ENCODE measurements around the gene ATM.
"Not testable (repeated sequence)": the region's sequence is repeated elsewhere in the genome, so short reads cannot be mapped to it uniquely, and the experiment has no call there.

ATM gene

DNA sequence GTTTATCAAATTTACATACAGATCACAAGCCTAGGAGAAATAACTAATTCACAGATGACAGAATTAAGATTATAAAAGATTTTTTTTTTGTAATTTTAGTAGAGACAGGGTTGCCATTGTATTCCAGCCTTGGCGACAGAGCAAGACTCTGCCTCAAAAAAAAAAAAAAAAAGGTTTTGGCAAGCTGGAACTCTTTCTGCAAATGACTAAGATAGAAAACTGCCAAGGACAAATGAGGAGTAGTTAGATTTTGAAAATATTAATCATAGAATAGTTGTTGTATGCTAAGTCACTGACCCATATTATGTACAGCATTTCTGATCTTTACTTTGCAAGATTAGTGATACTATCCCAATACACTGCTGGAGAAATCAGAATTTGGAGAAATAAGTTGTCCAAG is 145.3 kb downstream of the ATM start:
- no peak for DNase-seq (ENCODE audit: extremely low spot score)
- TF ChIP-seq FOXM1 (IDR thresholded peaks at IDR 0.05; ENCODE audit: borderline replicate concordance) (no peak), ELF4 (IDR thresholded peaks at IDR 0.05) (no peak), ARNT (IDR thresholded peaks at IDR 0.05) (no peak), SUZ12 (IDR thresholded peaks at IDR 0.05) (no peak), LEF1 (IDR thresholded peaks at IDR 0.05; ENCODE audit: borderline replicate concordance) (no peak), SP1 (IDR thresholded peaks at IDR 0.05) (no peak), NFRKB (IDR thresholded peaks at IDR 0.05) (no peak), L3MBTL2 (conservative IDR thresholded peaks at IDR 0.05) (no peak), ZNF384 (IDR thresholded peaks at IDR 0.05) (no peak)
- TF ChIP-seq, protein P1, sequence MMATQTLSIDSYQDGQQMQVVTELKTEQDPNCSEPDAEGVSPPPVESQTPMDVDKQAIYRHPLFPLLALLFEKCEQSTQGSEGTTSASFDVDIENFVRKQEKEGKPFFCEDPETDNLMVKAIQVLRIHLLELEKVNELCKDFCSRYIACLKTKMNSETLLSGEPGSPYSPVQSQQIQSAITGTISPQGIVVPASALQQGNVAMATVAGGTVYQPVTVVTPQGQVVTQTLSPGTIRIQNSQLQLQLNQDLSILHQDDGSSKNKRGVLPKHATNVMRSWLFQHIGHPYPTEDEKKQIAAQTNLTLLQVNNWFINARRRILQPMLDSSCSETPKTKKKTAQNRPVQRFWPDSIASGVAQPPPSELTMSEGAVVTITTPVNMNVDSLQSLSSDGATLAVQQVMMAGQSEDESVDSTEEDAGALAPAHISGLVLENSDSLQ (IDR thresholded peaks at IDR 0.05), result no peak
- POLR2A ChIA-PET, result no interaction called here
- CTCF ChIA-PET, result no interaction called here

- TF ChIP-seq FOXM1 (IDR thresholded peaks at IDR 0.05; ENCODE audit: borderline replicate concordance), result no peak
- TF ChIP-seq FOXK2 (IDR thresholded peaks at IDR 0.05), result no peak
- TF ChIP-seq FOXA1 (IDR thresholded peaks at IDR 0.05), result no peak
- TF ChIP-seq L3MBTL2 (conservative IDR thresholded peaks at IDR 0.05), result no peak
- no peak for TF ChIP-seq ZNF384 (IDR thresholded peaks at IDR 0.05)
- TF ChIP-seq NFRKB (IDR thresholded peaks at IDR 0.05), result no peak
- TF ChIP-seq BHLHE40 (IDR thresholded peaks at IDR 0.05; ENCODE audit: borderline replicate concordance), result no peak
- TF ChIP-seq ARNT (IDR thresholded peaks at IDR 0.05), result no peak
- POLR2A ChIA-PET, result no interaction called here
- no peak for DNase-seq (ENCODE audit: extremely low spot score)
- CTCF ChIA-PET, result no interaction called here
Measured at GRCh38 chr11:108369064-108369463, 146.2 kb downstream of the ATM start.

DNA sequence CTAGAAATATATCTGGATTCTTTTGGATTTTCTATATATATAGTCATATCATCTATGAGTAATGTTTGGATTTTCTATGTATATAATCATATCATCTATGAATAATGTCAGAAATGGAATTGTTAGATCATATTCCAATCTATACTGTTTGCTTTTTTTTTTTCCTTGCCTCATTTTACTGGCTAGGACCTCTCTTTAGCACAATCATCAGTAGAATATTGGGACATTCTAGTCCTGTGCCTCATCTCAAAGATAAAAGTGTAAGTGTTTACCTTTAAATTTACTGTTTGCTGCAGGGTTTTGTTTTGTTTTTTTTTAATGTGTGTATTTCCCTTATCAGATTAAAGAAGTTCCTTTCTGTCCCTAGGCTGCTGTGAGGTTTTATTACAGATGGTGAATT is 147.4 kb downstream of the ATM start:
- POLR2A ChIA-PET, result no interaction called here
- no peak for DNase-seq (ENCODE audit: extremely low spot score)
- CTCF ChIA-PET, result no interaction called here
- TF ChIP-seq FOXM1 (IDR thresholded peaks at IDR 0.05; ENCODE audit: borderline replicate concordance) (no peak), ZNF384 (IDR thresholded peaks at IDR 0.05) (no peak), TARDBP (IDR thresholded peaks at IDR 0.05) (no peak), FOXA1 (IDR thresholded peaks at IDR 0.05) (no peak), BHLHE40 (IDR thresholded peaks at IDR 0.05; ENCODE audit: borderline replicate concordance) (no peak), LEF1 (IDR thresholded peaks at IDR 0.05; ENCODE audit: borderline replicate concordance) (no peak), NFRKB (IDR thresholded peaks at IDR 0.05) (no peak), CTBP1 (IDR thresholded peaks at IDR 0.05; ENCODE audit: borderline replicate concordance) (no peak), ELF4 (IDR thresholded peaks at IDR 0.05) (no peak), FOXK2 (IDR thresholded peaks at IDR 0.05) (no peak), L3MBTL2 (conservative IDR thresholded peaks at IDR 0.05) (no peak), SP1 (IDR thresholded peaks at IDR 0.05) (no peak), SUZ12 (IDR thresholded peaks at IDR 0.05) (no peak)
- TF ChIP-seq, protein P1 (IDR thresholded peaks at IDR 0.05), result no peak

- ChIA-PET CTCF (no interaction called here), POLR2A (no interaction called here)
- DNase-seq (ENCODE audit: extremely low spot score), result no peak
- TF ChIP-seq HDGF (IDR thresholded peaks at IDR 0.05; ENCODE audit: borderline replicate concordance), result no peak
- no peak for TF ChIP-seq CTBP1 (IDR thresholded peaks at IDR 0.05; ENCODE audit: borderline replicate concordance)
- no peak for TF ChIP-seq ZNF384 (IDR thresholded peaks at IDR 0.05)
- TF ChIP-seq FOXA1 (IDR thresholded peaks at IDR 0.05), result no peak
- TF ChIP-seq SP1 (IDR thresholded peaks at IDR 0.05), result no peak
- TF ChIP-seq, protein P1 (IDR thresholded peaks at IDR 0.05), result no peak
- no peak for TF ChIP-seq LEF1 (IDR thresholded peaks at IDR 0.05; ENCODE audit: borderline replicate concordance)
- TF ChIP-seq FOXK2 (IDR thresholded peaks at IDR 0.05), result no peak
- TF ChIP-seq L3MBTL2 (conservative IDR thresholded peaks at IDR 0.05), result no peak
- TF ChIP-seq ELF4 (IDR thresholded peaks at IDR 0.05), result no peak
- TF ChIP-seq SUZ12 (IDR thresholded peaks at IDR 0.05), result no peak
- no peak for TF ChIP-seq BHLHE40 (IDR thresholded peaks at IDR 0.05; ENCODE audit: borderline replicate concordance)
- TF ChIP-seq FOXM1 (IDR thresholded peaks at IDR 0.05; ENCODE audit: borderline replicate concordance), result no peak
- TF ChIP-seq ARNT (IDR thresholded peaks at IDR 0.05), result no peak
- TF ChIP-seq NFRKB (IDR thresholded peaks at IDR 0.05), result no peak
- TF ChIP-seq TARDBP (IDR thresholded peaks at IDR 0.05), result no peak
Measured at GRCh38 chr11:108370990-108371389, 148.1 kb downstream of the ATM start.

GRCh38 chr11:108373505-108373904 is 150.6 kb downstream of the ATM start:
- CTCF ChIA-PET; POLR2A ChIA-PET; DNase-seq (ENCODE audit: extremely low spot score): not testable (repeated sequence)

DNA sequence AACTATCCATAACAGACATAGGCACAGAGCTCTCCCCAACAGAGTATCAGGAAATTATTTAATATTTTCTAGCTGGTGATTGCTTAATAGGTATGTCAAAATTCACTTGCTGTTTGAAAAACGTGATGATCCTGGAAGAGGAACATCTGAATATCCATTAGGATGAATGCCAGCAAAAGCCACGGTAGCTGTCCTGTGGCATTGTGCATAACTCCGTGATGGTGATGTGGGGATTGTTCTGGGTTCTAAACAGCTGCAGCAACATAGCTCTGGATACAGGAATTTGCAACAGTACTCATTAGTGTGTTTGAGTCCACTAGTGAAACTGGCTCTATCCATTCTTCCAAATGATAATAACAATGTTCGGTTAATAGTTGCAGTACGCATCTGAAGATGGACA is 165.7 kb downstream of the ATM start:
- CTCF ChIA-PET, result no interaction called here
- no peak for TF ChIP-seq FOXK2 (IDR thresholded peaks at IDR 0.05)
- POLR2A ChIA-PET, result no interaction called here
- DNase-seq (ENCODE audit: extremely low spot score), result no peak

DNA sequence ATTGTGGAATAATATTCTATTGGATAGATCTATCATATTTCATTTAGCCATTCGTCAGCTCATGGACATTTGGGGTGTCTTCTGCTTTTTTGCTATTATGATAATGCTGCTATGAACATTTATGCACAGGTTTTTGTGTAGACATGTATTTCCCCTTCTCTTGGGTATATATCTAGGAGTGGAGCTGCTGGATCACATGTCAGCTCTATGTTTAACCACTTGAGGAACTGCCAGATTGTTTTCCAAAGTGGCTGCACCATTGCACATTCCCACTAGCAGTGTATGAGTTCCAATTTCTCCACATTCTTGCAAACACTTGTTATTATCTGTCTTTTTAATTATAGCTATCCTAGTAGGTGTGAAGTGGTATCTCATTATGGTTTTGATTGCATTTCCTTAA is 169.5 kb downstream of the ATM start:
- no peak for DNase-seq (ENCODE audit: extremely low spot score)
- CTCF ChIA-PET, result no interaction called here
- TF ChIP-seq ARNT (IDR thresholded peaks at IDR 0.05) (no peak), ELF4 (IDR thresholded peaks at IDR 0.05) (no peak), ZNF384 (IDR thresholded peaks at IDR 0.05) (no peak), LEF1 (IDR thresholded peaks at IDR 0.05; ENCODE audit: borderline replicate concordance) (no peak), BHLHE40 (IDR thresholded peaks at IDR 0.05; ENCODE audit: borderline replicate concordance) (no peak), HDGF (IDR thresholded peaks at IDR 0.05; ENCODE audit: borderline replicate concordance) (no peak), NFRKB (IDR thresholded peaks at IDR 0.05) (no peak), L3MBTL2 (conservative IDR thresholded peaks at IDR 0.05) (no peak), SUZ12 (IDR thresholded peaks at IDR 0.05) (no peak), FOXK2 (IDR thresholded peaks at IDR 0.05) (no peak), FOXA1 (IDR thresholded peaks at IDR 0.05) (no peak), TARDBP (IDR thresholded peaks at IDR 0.05) (no peak), SP1 (IDR thresholded peaks at IDR 0.05) (no peak)
- TF ChIP-seq, protein P1 (IDR thresholded peaks at IDR 0.05), result no peak
- POLR2A ChIA-PET, result no interaction called here

All from HEK293T (cell line).